HEK293 (cell line): ENCODE data around the gene SLC7A9.
A peak's percentile ranks its signal among the peaks of the same experiment; 100 is the strongest.

Experiments used
- CTCF ChIA-PET: fragments of 350-600 bp; formaldehyde crosslinking; extraction: SDS; loops from one replicate; lab custom pipeline; 2021; ENCODE audit warnings: antibody characterized with exemption; lab: Yijun Ruan, JAX
- POLR2A ChIA-PET: fragments of 300-600 bp; formaldehyde crosslinking; extraction: SDS; loops from one replicate; lab custom pipeline; 2020; ENCODE audit warnings: antibody characterized with exemption, inconsistent platforms; lab: Yijun Ruan, JAX
- H3K27ac ChIP-seq: fragments of 200-500 bp; sonication (Bioruptor generic); 2 replicates; pipeline ENCODE4 v1.5.1; 2014; ENCODE audit warnings: low read depth, low read length, control low read depth, inconsistent platforms; ENCODE audit errors: extremely low read depth
- H3K36me3 ChIP-seq, 2 experiments: fragments of 200-500 bp in 1 of 2; sonication (Bioruptor generic) in 1 of 2; 1 replicate in 1 of 2; 2 replicates in 1 of 2; pipeline ENCODE4 v1.5.1; 2014 to 2017; ENCODE audit warnings: inconsistent platforms in 2 of 2, low read length in 2 of 2; ENCODE audit not compliant: control insufficient read depth in 2 of 2, insufficient read depth in 1 of 2
- H3K4me1 ChIP-seq: fragments of 200-500 bp; sonication (Bioruptor generic); 2 replicates; pipeline ENCODE4 v1.5.1; 2014; ENCODE audit warnings: mild to moderate bottlenecking, low read length, inconsistent platforms; ENCODE audit not compliant: control insufficient read depth, insufficient read depth
- H3K4me3 ChIP-seq: 2 replicates; pipeline ENCODE4 v1.5.1; 2011; ENCODE audit warnings: low read depth, mild to moderate bottlenecking, control low read depth, low read length, moderate library complexity
- H3K9me3 ChIP-seq: fragments of 200-500 bp; sonication (Bioruptor generic); 2 replicates; pipeline ENCODE4 v1.5.1; 2014; ENCODE audit warnings: low read depth, low read length, inconsistent platforms; ENCODE audit not compliant: control insufficient read depth, insufficient read depth
- HOXA7 ChIP-seq: sonication (generic); formaldehyde crosslinking; IDR thresholded peaks from 2 replicates; pipeline ENCODE4 v1.8.1; 2022; ENCODE audit warnings: missing genetic modification reagents, borderline replicate concordance
- HOXC10 ChIP-seq: sonication (generic); formaldehyde crosslinking; IDR thresholded peaks from 2 replicates; pipeline ENCODE4 v1.8.1; 2023; ENCODE audit warnings: mild to moderate bottlenecking, missing genetic modification reagents
- OVOL3 ChIP-seq: fragments of 450-650 bp; formaldehyde crosslinking; IDR thresholded peaks from 2 replicates; pipeline ENCODE4 v1.5.1; 2016; ENCODE audit warnings: missing biosample characterization, missing genetic modification characterization
- PRDM4 ChIP-seq: fragments of 450-650 bp; formaldehyde crosslinking; IDR thresholded peaks from 2 replicates; pipeline ENCODE4 v1.5.1; 2017; ENCODE audit warnings: missing biosample characterization, missing genetic modification characterization
- SALL2 ChIP-seq: fragments of 450-650 bp; formaldehyde crosslinking; IDR thresholded peaks from 2 replicates; pipeline ENCODE4 v1.5.0; 2017; ENCODE audit warnings: missing biosample characterization, mild to moderate bottlenecking, missing genetic modification characterization, borderline replicate concordance
- SP2 ChIP-seq: fragments of 450-650 bp; formaldehyde crosslinking; IDR thresholded peaks from 2 replicates; pipeline ENCODE4 v1.5.1; 2016; ENCODE audit warnings: missing biosample characterization, missing genetic modification characterization
- SP7 ChIP-seq: fragments of 450-650 bp; formaldehyde crosslinking; IDR thresholded peaks from 2 replicates; pipeline ENCODE4 v1.5.1; 2016; ENCODE audit warnings: missing biosample characterization, missing genetic modification characterization
- ZBTB17 ChIP-seq: fragments of 450-650 bp; formaldehyde crosslinking; IDR thresholded peaks from 2 replicates; pipeline ENCODE4 v1.5.1; 2016; ENCODE audit warnings: missing biosample characterization, missing genetic modification characterization
- ZFHX2 ChIP-seq: fragments of 450-650 bp; formaldehyde crosslinking; conservative IDR thresholded peaks from 2 replicates; pipeline ENCODE4 v1.5.1; 2016; ENCODE audit warnings: missing biosample characterization, missing genetic modification characterization
- ZNF114 ChIP-seq: fragments of 450-650 bp; formaldehyde crosslinking; IDR thresholded peaks from 2 replicates; pipeline ENCODE4 v1.5.0; 2017; ENCODE audit warnings: missing biosample characterization, missing genetic modification characterization
- ZNF184 ChIP-seq: fragments of 450-650 bp; IDR thresholded peaks from 2 replicates; pipeline ENCODE4 v1.5.1; 2018; ENCODE audit warnings: missing biosample characterization, mild to moderate bottlenecking, missing genetic modification characterization
- ZNF302 ChIP-seq: fragments of 450-650 bp; formaldehyde crosslinking; IDR thresholded peaks from 2 replicates; pipeline ENCODE4 v1.5.1; 2016; ENCODE audit warnings: missing biosample characterization, missing genetic modification characterization, low read depth
- ZNF391 ChIP-seq: fragments of 450-650 bp; formaldehyde crosslinking; IDR thresholded peaks from 2 replicates; pipeline ENCODE4 v1.5.1; 2016; ENCODE audit warnings: low read depth, missing biosample characterization, missing genetic modification characterization, borderline replicate concordance
- ZNF404 ChIP-seq: fragments of 450-650 bp; formaldehyde crosslinking; IDR thresholded peaks from 2 replicates; pipeline ENCODE4 v1.5.1; 2017; ENCODE audit warnings: missing biosample characterization, missing genetic modification characterization
- ZNF416 ChIP-seq: fragments of 450-650 bp; formaldehyde crosslinking; IDR thresholded peaks from 2 replicates; pipeline ENCODE4 v1.5.1; 2016; ENCODE audit warnings: missing biosample characterization, missing genetic modification characterization
- ZNF530 ChIP-seq: fragments of 450-650 bp; formaldehyde crosslinking; IDR thresholded peaks from 2 replicates; pipeline ENCODE4 v1.5.1; 2016; ENCODE audit warnings: low read depth, missing biosample characterization, missing genetic modification characterization
- ZNF555 ChIP-seq: fragments of 450-650 bp; formaldehyde crosslinking; conservative IDR thresholded peaks from 2 replicates; pipeline ENCODE4 v1.5.1; 2017; ENCODE audit warnings: missing biosample characterization, mild to moderate bottlenecking, missing genetic modification characterization, inconsistent platforms
- ZNF561 ChIP-seq: fragments of 450-650 bp; IDR thresholded peaks from 2 replicates; pipeline ENCODE4 v1.5.1; 2018; ENCODE audit warnings: missing biosample characterization, missing genetic modification characterization, borderline replicate concordance
- ZNF670 ChIP-seq: fragments of 450-650 bp; formaldehyde crosslinking; IDR thresholded peaks from 2 replicates; pipeline ENCODE4 v1.5.1; 2016; ENCODE audit warnings: missing biosample characterization, missing genetic modification characterization, low read depth
- ZNF677 ChIP-seq: fragments of 450-650 bp; IDR thresholded peaks from 2 replicates; pipeline ENCODE4 v1.5.0; 2018; ENCODE audit warnings: missing biosample characterization, mild to moderate bottlenecking, missing genetic modification characterization, moderate library complexity
- ZNF707 ChIP-seq: fragments of 450-650 bp; formaldehyde crosslinking; IDR thresholded peaks from 2 replicates; pipeline ENCODE4 v1.5.1; 2016; ENCODE audit warnings: missing biosample characterization, missing genetic modification characterization
- ZSCAN16 ChIP-seq: fragments of 450-650 bp; formaldehyde crosslinking; IDR thresholded peaks from 2 replicates; pipeline ENCODE4 v1.5.1; 2016; ENCODE audit warnings: missing biosample characterization, missing genetic modification characterization
- ZXDB ChIP-seq: fragments of 450-650 bp; formaldehyde crosslinking; IDR thresholded peaks from 2 replicates; pipeline ENCODE4 v1.5.1; 2016; ENCODE audit warnings: missing biosample characterization, missing genetic modification characterization
- TF ChIP-seq, protein P1 (sequence below): fragments of 450-650 bp; formaldehyde crosslinking; IDR thresholded peaks from 2 replicates; pipeline ENCODE4 v1.5.1; 2016; ENCODE audit warnings: missing biosample characterization, missing genetic modification characterization
- TF ChIP-seq, protein P2 (sequence below): fragments of 450-650 bp; formaldehyde crosslinking; IDR thresholded peaks from 2 replicates; pipeline ENCODE4 v1.5.1; 2017; ENCODE audit warnings: missing biosample characterization, missing genetic modification characterization
- TF ChIP-seq, protein P3 (sequence below): fragments of 450-650 bp; formaldehyde crosslinking; IDR thresholded peaks from 2 replicates; pipeline ENCODE4 v1.5.1; 2017; ENCODE audit warnings: missing biosample characterization, mild to moderate bottlenecking, missing genetic modification characterization, moderate library complexity

The SLC7A9 gene

GRCh38 chr19:32874605-32875004, 5.0 kb upstream of the SLC7A9 start:
- Histone ChIP-seq H3K4me1 (peaks cover 5% of the 10 kb centered on the region), H3K4me3 (no peak overlapping the region), H3K27ac (no peak overlapping the region), H3K36me3 (peaks cover 2 to 7% of the 10 kb centered on the region in 2 experiments; a peak in 2 of 3 replicates), H3K9me3 (no peaks in the 10 kb centered on the region)
- TF ChIP-seq ZNF184 (tag by site-specific recombination), result no peak
- TF ChIP-seq ZNF677, result no peak
- no peak for TF ChIP-seq ZSCAN16
- no peak for TF ChIP-seq ZNF555 (tag by site-specific recombination)
- TF ChIP-seq PRDM4 (tag by site-specific recombination), result no peak
- TF ChIP-seq ZNF670 (tag by site-specific recombination), result no peak
- TF ChIP-seq SP2 (tag by site-specific recombination), result no peak
- TF ChIP-seq ZXDB (tag by site-specific recombination), result no peak
- no peak for TF ChIP-seq ZNF114
- TF ChIP-seq ZNF561, result no peak
- TF ChIP-seq ZBTB17, result no peak
- TF ChIP-seq ZFHX2 (tag by site-specific recombination), result no peak
- TF ChIP-seq ZNF416 (tag by site-specific recombination), result no peak
- TF ChIP-seq ZNF302 (tag by site-specific recombination), result no peak
- TF ChIP-seq ZNF707 (tag by site-specific recombination), result no peak
- TF ChIP-seq, protein P1, sequence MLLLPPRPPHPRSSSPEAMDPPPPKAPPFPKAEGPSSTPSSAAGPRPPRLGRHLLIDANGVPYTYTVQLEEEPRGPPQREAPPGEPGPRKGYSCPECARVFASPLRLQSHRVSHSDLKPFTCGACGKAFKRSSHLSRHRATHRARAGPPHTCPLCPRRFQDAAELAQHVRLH (tag by site-specific recombination), result no peak
- ChIA-PET CTCF (no interaction called here), POLR2A (no interaction called here)

GRCh38 chr19:32873247-32873959, 3.8 kb upstream of the SLC7A9 start:
- no peak overlapping the region for H3K27ac ChIP-seq
- H3K4me1 ChIP-seq, result peaks cover 5% of the 10 kb centered on the region
- H3K4me3 ChIP-seq, result no peak overlapping the region
- peaks cover 0 to 1% of the 10 kb centered on the region in 2 experiments; a peak in 1 of 3 replicates for H3K36me3 ChIP-seq
- ChIA-PET CTCF (no interaction called here), POLR2A (no interaction called here)
- TF ChIP-seq SALL2 (tag by site-specific recombination), result no peak
- H3K9me3 ChIP-seq, result no peaks in the 10 kb centered on the region

GRCh38 chr19:32872391-32872790, 2.8 kb upstream of the SLC7A9 start:
- POLR2A ChIA-PET, result no interaction called here
- no peaks in the 10 kb centered on the region for H3K36me3 ChIP-seq
- H3K4me3 ChIP-seq, result no peak overlapping the region
- CTCF ChIA-PET, result no interaction called here
- H3K9me3 ChIP-seq, result no peaks in the 10 kb centered on the region
- H3K27ac ChIP-seq, result no peak overlapping the region
- peaks cover 5% of the 10 kb centered on the region for H3K4me1 ChIP-seq
- TF ChIP-seq ZNF530 (tag by site-specific recombination), result peak; percentile 97
- TF ChIP-seq, protein P2, sequence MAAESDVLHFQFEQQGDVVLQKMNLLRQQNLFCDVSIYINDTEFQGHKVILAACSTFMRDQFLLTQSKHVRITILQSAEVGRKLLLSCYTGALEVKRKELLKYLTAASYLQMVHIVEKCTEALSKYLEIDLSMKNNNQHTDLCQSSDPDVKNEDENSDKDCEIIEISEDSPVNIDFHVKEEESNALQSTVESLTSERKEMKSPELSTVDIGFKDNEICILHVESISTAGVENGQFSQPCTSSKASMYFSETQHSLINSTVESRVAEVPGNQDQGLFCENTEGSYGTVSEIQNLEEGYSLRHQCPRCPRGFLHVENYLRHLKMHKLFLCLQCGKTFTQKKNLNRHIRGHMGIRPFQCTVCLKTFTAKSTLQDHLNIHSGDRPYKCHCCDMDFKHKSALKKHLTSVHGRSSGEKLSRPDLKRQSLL (tag by site-specific recombination), result no peak
- TF ChIP-seq HOXA7, result no peak
- TF ChIP-seq OVOL3, result no peak
- TF ChIP-seq SP7 (tag by site-specific recombination), result no peak
- TF ChIP-seq ZNF391 (tag by site-specific recombination), result no peak
- TF ChIP-seq ZNF404 (tag by site-specific recombination), result no peak
- no peak for TF ChIP-seq HOXC10 (CRISPR knock-in tag)
- TF ChIP-seq, protein P3, sequence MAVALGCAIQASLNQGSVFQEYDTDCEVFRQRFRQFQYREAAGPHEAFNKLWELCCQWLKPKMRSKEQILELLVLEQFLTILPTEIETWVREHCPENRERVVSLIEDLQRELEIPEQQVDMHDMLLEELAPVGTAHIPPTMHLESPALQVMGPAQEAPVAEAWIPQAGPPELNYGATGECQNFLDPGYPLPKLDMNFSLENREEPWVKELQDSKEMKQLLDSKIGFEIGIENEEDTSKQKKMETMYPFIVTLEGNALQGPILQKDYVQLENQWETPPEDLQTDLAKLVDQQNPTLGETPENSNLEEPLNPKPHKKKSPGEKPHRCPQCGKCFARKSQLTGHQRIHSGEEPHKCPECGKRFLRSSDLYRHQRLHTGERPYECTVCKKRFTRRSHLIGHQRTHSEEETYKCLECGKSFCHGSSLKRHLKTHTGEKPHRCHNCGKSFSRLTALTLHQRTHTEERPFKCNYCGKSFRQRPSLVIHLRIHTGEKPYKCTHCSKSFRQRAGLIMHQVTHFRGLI (tag by site-specific recombination), result peak; percentile 16; the same call in 1 of the 2 replicates
- no peak for TF ChIP-seq ZSCAN16
